ENCODE measurements around the gene IWS1.

The IWS1 gene

GRCh38 chr2:127566139-127566417 is 39.8 kb upstream of the IWS1 start:
- in situ Hi-C loops (cut with MboI; ENCODE audit: low sequenced_read_pairs, unreplicated experiment) = no loop called here
- no peak for DNase-seq (ENCODE audit: low spot score)
- no peak for TF ChIP-seq CTCF (IDR thresholded peaks at IDR 0.05; ENCODE audit: borderline replicate concordance, control extremely low read depth, extremely low read depth, insufficient read depth, missing control alignments)

GRCh38 chr2:127565261-127566138 is 39.2 kb upstream of the IWS1 start:
- no peak for DNase-seq (ENCODE audit: low spot score)
- in situ Hi-C loops (cut with MboI; ENCODE audit: low sequenced_read_pairs, unreplicated experiment) = no loop called here
- no peak for TF ChIP-seq CTCF (IDR thresholded peaks at IDR 0.05; ENCODE audit: borderline replicate concordance, control extremely low read depth, extremely low read depth, insufficient read depth, missing control alignments)

GRCh38 chr2:127564429-127565260 is 38.4 kb upstream of the IWS1 start:
- in situ Hi-C loops (cut with MboI; ENCODE audit: low sequenced_read_pairs, unreplicated experiment) = no loop called here
- no peak for TF ChIP-seq CTCF (IDR thresholded peaks at IDR 0.05; ENCODE audit: borderline replicate concordance, control extremely low read depth, extremely low read depth, insufficient read depth, missing control alignments)
- no peak for DNase-seq (ENCODE audit: low spot score)

GRCh38 chr2:127563458-127564428 is 37.5 kb upstream of the IWS1 start:
- in situ Hi-C loops (cut with MboI; ENCODE audit: low sequenced_read_pairs, unreplicated experiment) = no loop called here
- TF ChIP-seq CTCF (IDR thresholded peaks at IDR 0.05; ENCODE audit: borderline replicate concordance, control extremely low read depth, extremely low read depth, insufficient read depth, missing control alignments) = no peak
- DNase-seq (ENCODE audit: low spot score) = peak; percentile 91

- in situ Hi-C loops (cut with MboI; ENCODE audit: low sequenced_read_pairs, unreplicated experiment) = no loop called here
- no peak for TF ChIP-seq CTCF (IDR thresholded peaks at IDR 0.05; ENCODE audit: borderline replicate concordance, control extremely low read depth, extremely low read depth, insufficient read depth, missing control alignments)
- DNase-seq (ENCODE audit: low spot score) = no peak
Measured at GRCh38 chr2:127562936-127563335, 36.6 kb upstream of the IWS1 start.

GRCh38 chr2:127561371-127561770 is 35.1 kb upstream of the IWS1 start:
- in situ Hi-C loops (cut with MboI; ENCODE audit: low sequenced_read_pairs, unreplicated experiment) = no loop called here
- no peak for DNase-seq (ENCODE audit: low spot score)
- TF ChIP-seq CTCF (IDR thresholded peaks at IDR 0.05; ENCODE audit: borderline replicate concordance, control extremely low read depth, extremely low read depth, insufficient read depth, missing control alignments) = no peak

All from GM13976 (cell line).